GM19455 (cell line): Measurements from ENCODE around the gene SLC22A8.
"Not testable (repeated sequence)": the region's sequence is repeated elsewhere in the genome, so short reads cannot be mapped to it uniquely, and the experiment has no call there.

ENCODE experiments used
- ATAC-seq: cut with Tn5 transposase; IDR thresholded peaks from one replicate; pipeline ENCODE4 v1.9.1; 2021; ENCODE audit not compliant: unreplicated experiment

Gene SLC22A8

GRCh38 chr11:63015521-63016215 lies at the start of gene SLC22A8:
Gene SLC22A8 (minus strand): TSS chr11:63015841. CDS start chr11:63014958, 883 bp downstream.
- no peak for ATAC-seq

- not testable (repeated sequence) for ATAC-seq
Observed at GRCh38 chr11:63046203-63046602, 30.6 kb upstream of the SLC22A8 start.

- no peak for ATAC-seq
Observed at GRCh38 chr11:63042596-63042995, 27.0 kb upstream of the SLC22A8 start.

- no peak for ATAC-seq
Observed at GRCh38 chr11:63032457-63032856, 16.8 kb upstream of the SLC22A8 start.

- ATAC-seq = no peak
Observed at GRCh38 chr11:63023841-63024648, 8.4 kb upstream of the SLC22A8 start.

GRCh38 chr11:63023222-63023814 lies 7.7 kb upstream of the SLC22A8 start:
- ATAC-seq = no peak

GRCh38 chr11:63022441-63022840 lies 6.8 kb upstream of the SLC22A8 start:
- ATAC-seq = no peak

- ATAC-seq = no peak
Observed at GRCh38 chr11:63020671-63021291, 5.1 kb upstream of the SLC22A8 start.

GRCh38 chr11:63019506-63019905 lies 3.9 kb upstream of the SLC22A8 start:
- no peak for ATAC-seq

GRCh38 chr11:63017306-63017974 lies 1.8 kb upstream of the SLC22A8 start:
- ATAC-seq = no peak

- no peak for ATAC-seq
Observed at GRCh38 chr11:63014408-63015055, 1.1 kb downstream of the SLC22A8 start.

GRCh38 chr11:63012839-63013238 lies 2.8 kb downstream of the SLC22A8 start:
- ATAC-seq = no peak

GRCh38 chr11:63012430-63012829 lies 3.2 kb downstream of the SLC22A8 start:
- no peak for ATAC-seq

- ATAC-seq = no peak
Observed at GRCh38 chr11:63010934-63011439, 4.7 kb downstream of the SLC22A8 start.

GRCh38 chr11:63007920-63008319 lies 7.7 kb downstream of the SLC22A8 start:
- ATAC-seq = no peak

- no peak for ATAC-seq
Observed at GRCh38 chr11:63001456-63001855, 14.2 kb downstream of the SLC22A8 start.

GRCh38 chr11:62999649-63000048 lies 16.0 kb downstream of the SLC22A8 start:
- ATAC-seq = no peak

GRCh38 chr11:62999156-62999555 lies 16.5 kb downstream of the SLC22A8 start:
- ATAC-seq = no peak

- no peak for ATAC-seq
Observed at GRCh38 chr11:62996271-62996670, 19.4 kb downstream of the SLC22A8 start.

GRCh38 chr11:62994775-62995174 lies 20.9 kb downstream of the SLC22A8 start:
- no peak for ATAC-seq
